DMS53 treated with DMSO at 0.1 percent for 48 hours (cell line): ENCODE measurements around the gene CBLN1.

Experiments used
- DNase-seq: peaks from one replicate; lab custom pipeline; 2025; ENCODE audit not compliant: unreplicated experiment; lab: John Stamatoyannopoulos, UW

The CBLN1 gene

DNA sequence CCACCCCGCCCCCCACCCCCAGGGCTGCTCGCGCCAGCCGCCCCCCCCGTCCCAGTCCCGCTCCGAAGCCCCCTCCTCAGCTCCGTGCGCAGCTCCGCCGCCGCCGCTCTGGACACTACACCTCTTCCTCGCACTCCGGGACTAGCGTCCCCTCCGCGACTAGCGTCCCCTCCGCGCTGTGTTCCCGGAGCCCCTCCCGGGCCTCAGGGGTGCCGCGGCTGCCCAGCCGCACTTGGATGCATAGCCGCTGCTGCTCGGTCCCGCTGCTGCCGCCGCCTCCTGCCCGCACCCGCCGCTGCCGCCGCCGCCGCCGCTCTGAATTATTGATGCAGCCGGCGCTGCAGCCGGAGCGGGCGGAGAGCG lies at the start of gene CBLN1:
Gene CBLN1 (minus strand): TSS at position 359 of the 363 bp plus-strand sequence. CDS start 373 bp downstream, outside the sequence.
- DNase-seq: no peak

DNA sequence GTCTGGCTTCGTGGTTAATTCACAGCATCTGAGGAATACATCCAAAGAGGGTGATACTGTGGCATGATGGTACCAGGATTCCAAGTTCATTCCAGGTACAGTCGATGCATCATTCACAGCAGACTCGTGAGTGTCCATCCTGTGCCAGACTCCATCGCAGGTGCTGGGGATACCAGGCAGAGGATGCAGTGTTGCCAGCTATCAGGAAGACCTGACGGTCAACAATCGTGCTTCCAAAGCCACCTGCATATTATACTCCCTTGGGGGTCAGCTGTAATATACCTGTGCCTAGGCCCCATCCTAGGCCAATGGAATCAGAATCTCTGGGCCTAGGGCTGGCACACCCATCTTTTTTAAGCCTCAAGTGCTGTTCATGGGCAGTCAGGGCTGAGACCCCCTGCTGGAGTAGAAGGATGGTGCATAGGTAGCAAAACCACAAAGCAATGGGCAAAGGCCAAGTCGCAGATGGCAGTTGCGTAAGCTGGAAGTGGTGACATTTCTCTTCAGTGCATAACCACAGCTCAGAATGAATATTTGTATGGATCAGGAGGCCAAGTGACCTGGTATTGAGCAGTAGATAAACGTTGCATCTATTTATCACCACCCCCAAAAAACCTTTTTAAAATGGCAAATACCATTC lies 49.0 kb upstream of the CBLN1 start:
- no peak for DNase-seq

DNA sequence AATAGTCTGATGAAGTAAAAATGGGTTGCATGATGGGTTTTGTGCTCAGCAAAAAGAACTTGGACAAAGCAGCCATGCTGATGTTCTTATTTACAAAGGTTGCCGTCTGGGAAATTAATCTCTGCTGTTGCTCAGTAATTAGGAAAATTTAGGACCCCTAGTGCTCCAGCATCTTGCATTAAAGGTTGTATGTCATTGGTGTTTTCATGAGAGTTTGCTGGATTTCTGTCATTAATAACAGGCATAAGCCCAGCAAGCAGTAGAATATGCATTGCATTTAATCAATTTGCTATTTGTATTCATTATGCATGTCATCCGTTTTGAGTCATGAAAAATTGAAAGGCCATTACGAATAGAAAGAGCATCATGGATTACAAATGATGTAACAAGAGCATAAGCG lies 46.7 kb upstream of the CBLN1 start:
- no peak for DNase-seq

DNA sequence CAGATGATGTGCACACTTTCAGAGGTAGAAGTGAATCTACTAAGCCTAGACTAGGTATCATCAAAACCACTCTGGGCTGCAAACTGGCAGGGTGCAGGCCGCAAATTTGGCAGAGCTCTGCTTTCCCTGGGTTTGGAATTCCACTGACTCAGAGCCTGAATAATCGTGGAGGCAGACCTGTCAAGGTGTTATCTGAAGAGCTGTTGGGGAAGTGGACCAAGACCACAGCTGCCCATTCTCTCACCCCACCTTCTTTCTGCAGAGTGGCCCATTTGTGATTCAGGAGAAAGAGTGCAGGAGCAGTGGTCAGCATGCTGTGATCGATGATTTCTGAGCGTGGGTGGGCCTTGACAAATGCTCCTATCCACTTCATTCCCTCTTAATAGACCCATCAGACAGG lies 45.8 kb upstream of the CBLN1 start:
- no peak for DNase-seq

DNA sequence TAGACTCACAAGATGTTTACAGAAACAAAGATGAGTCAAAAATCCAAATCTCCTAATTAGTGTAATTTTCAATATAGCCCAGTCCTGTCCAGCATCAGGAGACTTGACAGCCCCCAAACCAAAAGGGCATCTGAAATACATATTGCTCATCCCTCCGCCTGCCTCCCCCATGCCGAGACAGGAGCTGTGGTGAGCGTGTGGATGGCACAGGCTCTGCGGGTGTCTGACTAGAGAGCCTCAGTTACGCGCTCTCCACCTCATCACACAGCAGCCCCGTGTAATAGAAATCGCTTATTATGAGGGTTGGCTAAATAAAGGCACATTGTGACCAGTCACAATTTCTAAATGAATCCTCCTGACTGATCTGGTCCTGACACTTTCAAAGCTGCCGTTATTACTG lies 43.1 kb upstream of the CBLN1 start:
- no peak for DNase-seq

DNA sequence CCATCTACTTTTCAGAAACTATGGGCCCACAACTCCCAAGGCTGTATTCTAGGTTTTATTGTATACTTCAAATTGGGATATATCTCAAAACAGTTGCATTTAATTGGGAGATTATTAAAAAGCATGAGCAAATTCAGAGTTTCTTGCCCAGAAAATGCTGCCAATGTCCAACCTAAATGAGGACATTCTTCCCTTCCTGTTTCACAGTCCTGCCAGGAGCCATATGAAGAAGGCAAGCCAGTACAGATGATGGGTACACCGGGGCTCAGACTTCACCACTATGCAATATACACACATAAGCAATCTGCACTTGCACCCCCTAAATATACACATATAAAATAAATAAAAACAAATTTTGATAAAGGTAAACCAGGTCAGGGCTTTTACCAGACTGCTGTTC lies 34.0 kb upstream of the CBLN1 start:
- DNase-seq: no peak

DNA sequence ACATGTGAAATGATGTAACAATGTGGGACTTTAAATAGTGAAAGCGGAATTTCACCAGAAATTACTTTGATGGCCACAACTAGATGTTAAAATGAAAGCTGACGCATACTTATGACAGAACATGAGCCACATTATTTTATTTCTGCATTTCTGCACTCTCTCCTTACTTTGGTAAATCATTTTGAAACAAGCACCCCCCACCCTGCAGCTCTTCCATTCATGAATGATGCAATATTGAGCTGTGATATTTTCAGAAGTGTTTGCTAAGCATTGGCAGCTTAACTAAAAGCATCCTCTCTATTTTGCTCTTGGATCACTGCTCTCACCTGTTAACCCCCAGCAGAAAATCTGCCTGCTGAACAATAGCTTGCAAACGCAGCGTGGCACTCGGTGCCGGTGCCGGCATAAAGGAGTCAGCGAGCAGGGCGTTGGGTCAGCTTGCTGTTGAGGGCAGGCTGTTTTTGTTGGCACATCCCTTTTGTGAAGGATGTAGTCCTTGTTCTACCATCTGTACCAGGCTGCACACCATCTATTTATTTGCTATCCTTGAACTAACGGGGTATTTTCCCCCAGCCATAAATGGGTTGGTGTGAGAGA lies 30.8 kb upstream of the CBLN1 start:
- DNase-seq: no peak

DNA sequence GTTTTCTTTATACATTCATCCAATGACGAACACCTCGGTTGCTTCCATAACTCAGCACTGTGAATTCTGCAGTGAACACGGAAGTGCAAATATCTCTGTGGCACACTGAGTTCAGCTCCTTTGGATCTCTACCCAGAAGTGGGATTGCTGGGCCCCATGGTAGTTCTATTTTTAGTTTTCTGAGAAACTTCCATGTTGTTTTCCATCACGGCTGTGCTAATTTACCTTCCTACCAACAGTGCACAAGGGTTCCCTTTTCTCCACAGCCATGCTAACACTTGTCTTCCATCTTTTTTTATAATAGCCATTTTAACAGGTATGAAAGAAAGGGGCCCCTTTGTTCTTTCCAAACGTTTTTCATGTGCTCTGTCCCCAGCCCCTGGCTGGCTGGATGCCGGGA lies 30.2 kb upstream of the CBLN1 start:
- no peak for DNase-seq

DNA sequence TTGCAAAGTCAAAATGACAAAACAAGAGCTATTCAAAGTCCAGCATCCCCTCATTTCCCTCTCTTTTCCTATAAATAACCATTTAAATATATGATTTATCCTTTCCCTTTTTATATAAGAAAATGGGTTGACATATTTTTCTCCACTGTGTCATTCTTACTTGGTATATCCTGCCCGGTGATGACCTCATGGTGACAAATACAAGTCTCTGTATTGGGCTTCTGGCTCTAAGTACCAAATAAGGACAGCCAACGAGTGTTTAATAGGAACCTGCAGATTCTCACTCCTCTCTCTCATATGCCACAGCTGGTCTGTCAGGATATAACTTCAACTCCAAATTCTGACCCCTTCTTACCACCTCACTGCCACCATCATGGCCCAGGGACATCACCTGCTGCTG lies 25.5 kb upstream of the CBLN1 start:
- DNase-seq: no peak

DNA sequence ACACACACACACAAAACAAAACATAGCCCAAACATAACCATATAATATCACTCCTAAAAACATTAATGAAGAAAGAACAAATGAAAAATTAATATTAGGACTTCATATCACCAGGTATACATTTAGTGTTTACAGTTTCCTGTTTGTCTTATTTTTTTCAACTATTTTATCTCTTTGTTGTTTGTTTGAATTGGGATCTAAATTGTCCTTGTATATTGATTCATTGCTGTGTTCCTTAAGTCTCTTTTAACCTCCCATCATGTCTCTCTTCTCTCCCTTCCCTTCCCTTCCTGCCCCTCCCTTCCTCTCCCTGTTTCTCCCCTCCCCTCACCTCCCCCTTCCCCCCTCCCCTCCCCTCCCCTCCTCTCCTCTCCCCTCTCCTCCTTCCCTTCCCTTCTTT lies 23.8 kb upstream of the CBLN1 start:
- DNase-seq: no peak

DNA sequence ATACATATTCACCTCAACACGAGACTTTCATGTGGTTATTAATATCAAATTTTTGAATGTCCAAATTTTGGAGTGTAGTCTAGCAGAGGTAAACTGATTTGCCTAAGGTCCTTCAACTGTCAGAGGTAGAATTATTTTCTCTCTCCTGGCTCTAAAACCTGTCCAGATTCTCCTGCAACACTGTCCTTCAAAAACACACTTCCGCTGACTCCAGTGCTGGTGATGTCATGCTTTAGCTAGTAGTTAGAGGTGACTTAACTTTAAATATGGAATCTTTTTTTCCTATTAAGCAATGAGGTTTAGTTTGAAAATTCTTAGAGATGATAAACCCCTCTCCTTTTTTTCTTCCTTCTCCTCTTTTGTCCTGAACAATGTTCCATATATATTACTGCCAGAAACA lies 10.8 kb upstream of the CBLN1 start:
- DNase-seq: no peak

DNA sequence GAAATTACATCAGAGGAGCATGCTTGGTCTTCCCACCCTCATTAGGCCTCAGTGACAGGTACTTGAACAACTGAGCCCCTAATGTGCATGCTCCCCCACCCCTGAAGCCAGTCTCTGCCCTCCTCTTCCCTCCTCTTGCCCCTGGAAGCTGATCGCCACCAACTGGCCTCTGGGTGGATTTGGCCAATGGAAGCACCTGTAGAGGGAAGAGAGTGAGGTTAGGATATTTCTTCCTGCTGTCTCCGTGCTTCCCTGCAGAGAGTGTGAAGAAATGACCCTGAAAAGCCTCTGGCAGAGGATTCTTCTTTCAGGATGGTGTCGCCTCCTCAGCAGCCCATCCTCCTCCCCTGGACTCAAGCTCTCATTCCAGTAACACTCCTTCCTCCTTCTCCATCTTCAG lies 5.9 kb upstream of the CBLN1 start:
- no peak for DNase-seq

DNA sequence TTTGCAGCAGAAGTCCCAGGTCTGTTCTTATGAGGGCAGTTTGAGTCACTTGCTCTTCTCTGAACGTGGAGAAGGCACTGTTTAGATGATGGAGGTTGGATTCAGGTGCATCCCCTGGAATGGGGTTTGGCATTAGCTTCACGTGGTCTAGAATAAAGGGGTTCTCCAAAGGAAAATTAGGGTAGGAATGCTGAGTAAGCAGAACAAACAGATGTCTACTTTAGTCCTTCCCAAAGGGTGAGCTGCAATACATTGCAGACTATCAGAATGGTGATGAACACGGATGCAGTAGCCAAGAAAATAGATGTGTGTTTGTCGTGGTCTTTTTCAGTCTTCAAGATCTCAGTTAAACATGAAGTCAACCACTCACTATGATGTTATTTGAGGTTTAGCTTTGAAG lies 3.3 kb upstream of the CBLN1 start:
- DNase-seq: no peak

DNA sequence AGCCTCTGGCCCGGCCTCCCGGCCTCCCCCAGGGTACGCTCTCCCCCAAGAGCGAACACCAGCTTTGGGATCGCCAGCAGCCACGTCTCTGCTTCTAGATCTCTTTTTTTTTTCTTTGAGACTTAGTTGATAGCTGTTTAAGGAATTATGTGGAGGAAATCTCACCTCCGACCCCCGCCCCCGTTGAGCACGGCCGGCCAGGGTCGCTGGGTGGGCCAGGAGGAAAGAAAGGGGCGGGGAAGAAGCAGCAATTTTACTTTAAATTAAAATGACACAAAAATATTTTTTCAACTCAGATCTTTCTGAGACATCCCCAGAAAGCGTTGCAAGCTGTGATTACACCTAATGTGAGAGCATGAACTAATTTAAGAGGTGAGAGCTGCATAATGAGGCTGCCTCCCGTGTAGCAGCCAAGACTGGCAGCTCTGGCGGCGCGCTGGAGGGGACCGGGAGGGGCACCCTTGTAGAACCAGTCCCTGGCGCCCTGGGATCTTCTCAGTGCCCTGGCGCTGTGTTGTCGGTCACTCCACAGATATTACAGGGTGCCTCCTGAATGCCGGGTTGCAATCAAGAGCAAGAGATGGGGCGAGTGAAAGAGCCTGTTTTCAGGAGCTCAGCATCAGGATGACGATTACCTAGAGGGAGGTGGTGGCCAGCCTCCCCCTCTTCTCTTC lies 1.9 kb upstream of the CBLN1 start:
- DNase-seq: no peak

DNA sequence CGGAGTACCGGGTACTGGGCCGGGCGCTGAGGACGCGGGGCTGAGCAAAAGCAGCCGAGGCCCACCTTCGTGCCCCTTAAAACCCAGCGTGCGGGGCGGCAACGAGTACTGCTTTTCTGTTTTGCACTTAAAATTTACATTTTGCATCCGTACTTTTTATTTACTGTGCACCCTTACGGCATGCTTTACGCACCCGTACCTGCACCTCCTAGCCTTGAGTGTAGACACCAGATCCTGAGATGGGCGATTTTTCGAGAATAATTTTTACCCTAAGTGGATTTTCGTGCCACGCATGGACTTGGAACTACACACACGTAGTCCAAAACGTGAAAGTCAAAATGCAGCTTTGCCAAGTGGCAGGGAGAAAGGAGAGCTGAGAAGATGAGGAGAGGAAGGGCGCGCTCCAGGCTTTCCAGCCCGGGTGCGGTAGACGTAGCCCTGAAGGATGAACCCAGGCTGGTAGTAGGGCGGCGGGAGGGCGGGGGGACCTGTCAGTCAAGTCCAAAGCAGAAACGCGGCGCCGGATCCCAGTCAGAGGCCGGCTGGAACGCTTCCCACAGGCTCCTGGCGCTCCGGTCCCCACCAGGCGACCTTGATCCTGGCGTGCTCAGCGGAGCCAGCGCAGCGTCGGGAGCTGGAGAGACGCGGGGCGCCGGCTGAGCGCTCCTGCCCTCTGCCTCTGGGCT lies 1.2 kb upstream of the CBLN1 start:
- no peak for DNase-seq

DNA sequence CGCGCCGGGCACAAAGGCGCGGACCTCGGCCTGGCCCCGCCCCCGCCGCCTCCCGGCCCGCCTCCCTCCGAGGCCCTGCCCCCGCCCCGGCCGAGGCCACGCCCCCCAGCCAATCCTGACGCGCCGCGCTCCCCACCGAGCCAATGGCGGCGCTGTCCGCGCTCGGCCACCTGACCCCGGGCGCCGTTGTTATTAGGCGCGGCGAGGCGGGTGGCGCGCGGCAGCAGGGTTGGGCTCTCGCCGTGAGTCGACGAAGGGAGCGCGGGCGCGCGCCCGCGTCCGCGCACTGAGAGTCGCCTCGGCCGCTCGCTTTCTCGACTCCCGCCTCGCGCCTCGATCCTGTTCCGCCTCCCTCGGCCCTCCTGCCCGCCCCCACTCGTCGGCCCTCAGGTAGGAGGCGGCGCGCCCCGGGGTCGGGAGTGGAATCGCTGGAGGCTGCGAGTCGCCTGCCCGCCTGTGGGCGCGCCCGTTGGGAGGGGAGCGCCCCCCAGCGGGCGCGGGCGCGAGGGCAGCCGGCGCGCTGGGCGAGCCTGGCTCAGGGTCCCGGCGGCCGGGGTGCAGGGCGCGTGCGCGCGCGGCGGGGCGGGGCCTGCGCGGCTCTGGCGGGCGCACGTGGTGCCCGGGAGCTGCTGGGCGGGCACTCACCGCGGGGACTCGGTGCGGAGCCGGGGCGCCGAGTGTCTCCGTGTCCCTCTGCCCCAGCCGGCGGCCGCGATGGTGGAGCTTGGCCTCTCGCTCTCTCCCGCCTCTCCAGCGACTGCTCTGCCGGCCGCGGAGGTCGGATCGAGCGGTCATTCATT lies 405 bp upstream of the CBLN1 start:
- no peak for DNase-seq

DNA sequence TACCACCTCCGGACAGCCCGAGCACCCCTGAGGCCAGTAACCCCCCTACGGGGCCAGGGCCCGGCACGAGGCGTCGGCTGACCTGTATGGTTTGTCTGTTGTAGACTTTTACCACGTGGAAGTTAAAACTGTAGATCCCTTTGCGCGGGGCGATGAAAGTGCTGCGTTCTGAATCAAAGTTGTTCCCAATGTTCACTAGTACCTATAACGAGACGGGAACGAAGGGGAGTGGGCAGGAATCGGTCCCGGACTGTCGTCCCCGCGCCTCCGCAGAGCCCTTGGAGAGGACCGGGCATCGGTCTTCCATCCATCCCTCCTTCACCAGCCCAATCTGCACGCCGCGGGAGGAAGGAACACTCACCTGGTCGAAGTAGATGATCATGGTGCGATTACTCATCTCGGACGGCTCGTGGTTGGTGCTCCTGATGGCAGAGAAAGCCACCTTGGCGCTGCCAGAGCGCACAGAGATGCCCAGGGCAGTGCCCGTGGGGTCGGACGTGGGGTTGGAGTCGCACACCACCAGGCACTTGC lies 732 bp downstream of the CBLN1 start:
- no peak for DNase-seq

DNA sequence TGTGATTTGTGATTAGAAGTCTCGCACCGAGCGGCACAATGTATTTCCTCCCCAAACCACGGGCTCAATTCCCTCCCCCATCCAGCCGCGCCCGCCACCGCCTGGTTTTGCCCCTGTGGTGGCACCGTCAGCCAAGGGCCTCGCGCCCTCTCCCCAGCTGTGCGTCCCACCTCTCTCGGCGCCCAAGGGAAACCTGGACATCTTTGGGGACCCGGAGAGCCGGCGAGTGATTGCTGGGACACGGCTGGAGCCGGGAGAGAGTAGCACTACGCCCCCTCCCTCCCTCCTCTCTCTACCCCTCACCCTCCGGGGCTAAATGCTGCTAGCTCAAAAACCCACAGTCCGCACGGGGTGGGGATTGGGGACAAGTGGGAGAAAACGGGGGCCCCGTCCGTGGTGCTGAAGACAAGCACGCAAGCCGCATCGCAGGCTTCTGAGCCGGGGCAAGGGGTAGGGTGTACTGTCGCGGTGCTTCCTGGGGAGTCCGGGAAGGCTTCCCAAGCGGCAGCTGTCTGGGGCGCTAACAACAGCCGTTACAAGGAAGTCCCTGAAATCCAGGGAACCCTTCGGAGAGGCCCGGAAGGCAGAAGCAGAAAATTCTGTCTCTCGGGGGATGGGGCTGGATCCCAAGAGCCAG lies 1.4 kb downstream of the CBLN1 start:
- DNase-seq: no peak

DNA sequence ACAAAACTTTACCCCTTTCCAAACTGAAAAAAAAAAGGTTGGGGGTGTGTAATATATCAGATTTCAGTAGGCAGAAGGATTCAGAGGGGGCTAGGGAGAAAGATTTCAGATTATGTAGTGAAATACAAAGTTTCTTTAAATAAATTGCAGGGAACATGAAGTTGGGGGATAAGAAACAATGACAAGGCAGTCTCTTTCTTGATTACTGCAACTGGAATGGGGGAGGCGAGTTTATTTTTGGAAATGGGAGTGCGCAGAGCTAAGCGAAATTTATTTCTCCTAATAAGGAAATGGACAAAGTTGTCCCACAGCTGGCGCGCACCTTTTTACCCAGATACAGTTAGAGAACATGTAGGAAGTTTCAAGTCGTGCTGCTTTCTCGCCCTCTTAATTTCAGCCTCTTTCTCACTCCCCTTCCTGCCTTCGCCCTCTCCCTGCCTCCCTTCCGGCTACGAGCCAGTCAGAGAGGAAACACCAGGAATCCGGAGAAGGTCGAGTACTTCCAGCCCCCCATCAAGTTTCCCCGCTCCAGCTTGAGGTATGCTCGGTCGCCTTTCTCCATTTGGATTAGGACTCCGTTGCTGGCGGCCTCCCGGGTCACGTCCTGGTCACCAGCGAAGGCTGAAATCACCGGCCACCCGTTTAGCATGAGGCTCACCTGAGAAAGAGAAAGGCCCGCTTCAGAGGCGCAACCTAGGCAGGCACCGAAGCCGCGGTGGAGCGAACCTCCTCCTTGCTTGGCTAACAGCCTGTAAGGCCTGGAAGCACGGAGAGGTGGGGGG lies 2.5 kb downstream of the CBLN1 start:
- DNase-seq: no peak

DNA sequence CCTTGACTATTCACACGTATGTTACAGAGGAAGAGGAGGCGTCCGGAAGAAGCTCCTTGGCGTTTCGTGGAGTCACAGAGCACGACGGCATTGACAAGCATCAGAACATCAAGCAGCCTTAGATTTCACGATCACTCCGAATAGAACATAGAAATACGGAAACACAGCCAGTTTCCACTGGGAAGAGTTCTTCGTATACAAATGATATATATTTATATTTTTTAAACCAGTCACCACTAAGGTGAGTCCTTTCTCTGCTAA lies 3.1 kb downstream of the CBLN1 start:
- DNase-seq: no peak
